HepG2 (cell line): ENCODE data around the gene ZFR. TPM values are rescaled to one million over a fixed set of nuclear protein-coding genes. Genes with fewer than 3 reads are reported as not detected.

ENCODE experiments used
- CEBPB ChIP-seq: IDR thresholded peaks from 2 replicates; pipeline ENCODE4 v1.6.1; 2011; ENCODE audit warnings: low read depth, low read length, improper control_type of control experiment, borderline replicate concordance
- IKZF4 ChIP-seq: sonication (generic); formaldehyde crosslinking; IDR thresholded peaks from 2 replicates; pipeline ENCODE4 v1.5.1; 2020; ENCODE audit warnings: borderline replicate concordance, mild to moderate bottlenecking, low read depth, missing genetic modification reagents; ENCODE audit errors: not compliant biosample characterization
- MAFG ChIP-seq: sonication (generic); formaldehyde crosslinking; IDR thresholded peaks from 2 replicates; pipeline ENCODE4 v1.5.1; 2020; ENCODE audit warnings: mild to moderate bottlenecking, missing genetic modification reagents
- NAIF1 ChIP-seq: sonication (generic); formaldehyde crosslinking; IDR thresholded peaks from 2 replicates; pipeline ENCODE4 v1.5.0; 2020; ENCODE audit warnings: mild to moderate bottlenecking, missing genetic modification reagents, borderline replicate concordance
- PAX8 ChIP-seq: sonication (generic); formaldehyde crosslinking; IDR thresholded peaks from 2 replicates; pipeline ENCODE4 v1.8.0; 2022; ENCODE audit warnings: mild to moderate bottlenecking, missing genetic modification reagents, borderline replicate concordance
- ZFX ChIP-seq: sonication (generic); formaldehyde crosslinking; IDR thresholded peaks from 2 replicates; pipeline ENCODE4 v1.4.0; 2020; ENCODE audit warnings: mild to moderate bottlenecking, low read depth, missing genetic modification reagents, moderate library complexity
- ZFY ChIP-seq: sonication (generic); formaldehyde crosslinking; IDR thresholded peaks from 2 replicates; pipeline ENCODE4 v1.4.0; 2020; ENCODE audit warnings: missing genetic modification reagents
- ZNF207 ChIP-seq: fragments of 450-650 bp; IDR thresholded peaks from 2 replicates; pipeline ENCODE4 v1.6.1; 2016; ENCODE audit warnings: antibody characterized with exemption, borderline replicate concordance
- ZNF292 ChIP-seq: sonication (generic); formaldehyde crosslinking; IDR thresholded peaks from 2 replicates; pipeline ENCODE4 v1.8.1; 2022; ENCODE audit warnings: mild to moderate bottlenecking, low read depth, missing genetic modification reagents, borderline replicate concordance
- ZNF468 ChIP-seq: sonication (generic); formaldehyde crosslinking; IDR thresholded peaks from 2 replicates; pipeline ENCODE4 v1.8.0; 2022; ENCODE audit warnings: mild to moderate bottlenecking, moderate library complexity, missing genetic modification reagents
- ZNF549 ChIP-seq: sonication (generic); formaldehyde crosslinking; IDR thresholded peaks from 2 replicates; pipeline ENCODE4 v1.5.0; 2020; ENCODE audit warnings: missing genetic modification reagents
- ZNF550 ChIP-seq: sonication (generic); formaldehyde crosslinking; IDR thresholded peaks from 2 replicates; pipeline ENCODE4 v1.4.0; 2020; ENCODE audit warnings: mild to moderate bottlenecking, missing genetic modification reagents, borderline replicate concordance
- ZNF564 ChIP-seq: sonication (generic); formaldehyde crosslinking; IDR thresholded peaks from 2 replicates; pipeline ENCODE4 v1.8.1; 2023; ENCODE audit warnings: mild to moderate bottlenecking, missing genetic modification reagents
- ZNF660 ChIP-seq: sonication (generic); formaldehyde crosslinking; IDR thresholded peaks from 2 replicates; pipeline ENCODE4 v1.5.1; 2020; ENCODE audit warnings: mild to moderate bottlenecking, low read depth, missing genetic modification reagents, borderline replicate concordance
- ZNF7 ChIP-seq: IDR thresholded peaks from 2 replicates; pipeline ENCODE4 v1.6.1; 2016; ENCODE audit warnings: missing biosample characterization, missing genetic modification reagents
- ZSCAN25 ChIP-seq: sonication (generic); formaldehyde crosslinking; IDR thresholded peaks from 2 replicates; pipeline ENCODE4 v1.8.0; 2022; ENCODE audit warnings: mild to moderate bottlenecking, missing genetic modification reagents
- polyA plus RNA-seq, 8 experiments: library from polyadenylated mRNA; depleted of rRNA in 3 of 8; stranded (reverse) in 7 of 8; unstranded in 1 of 8; fragments of >200 nt; fragmentation: Illumina TruSeq in 4 of 8; extraction: Trizol in 4 of 8; gene quantifications; 2 replicates each; pipeline versions ENCODE4 v1.2.1 to v1.2.3, GENCODE V29; 2011 to 2016; ENCODE audit warnings: low read depth in 4 of 8, missing spikeins in 1 of 8, mixed read lengths in 1 of 8; ENCODE audit not compliant: insufficient read depth in 1 of 8
- total RNA-seq, 5 experiments: library from RNA; depleted of rRNA; stranded (reverse); fragments of >200 nt; fragmentation: Illumina TruSeq; extraction: Trizol; gene quantifications; 2 replicates each; pipeline ENCODE4 v1.2.3, GENCODE V29; 2016; ENCODE audit warnings: low read depth in 1 of 5
- TF ChIP-seq, protein P1 (sequence below): sonication (generic); formaldehyde crosslinking; IDR thresholded peaks from 2 replicates; pipeline ENCODE4 v1.4.0; 2020; ENCODE audit warnings: mild to moderate bottlenecking, missing genetic modification reagents
- TF ChIP-seq, protein P2 (sequence below): sonication (generic); formaldehyde crosslinking; conservative IDR thresholded peaks from 2 replicates; pipeline ENCODE4 v1.4.0; 2020; ENCODE audit warnings: mild to moderate bottlenecking, missing genetic modification reagents, moderate library complexity
- TF ChIP-seq, protein P3 (sequence below): sonication (generic); formaldehyde crosslinking; IDR thresholded peaks from 2 replicates; pipeline ENCODE4 v1.4.0; 2020; ENCODE audit warnings: low read depth, missing genetic modification reagents

Gene ZFR
- total and polyA plus RNA-seq, 2 of the 13 experiments (the other 11 are each of a cell fraction or from before 2014, with no cell fraction given): 89.0 to 92.8 TPM

DNA sequence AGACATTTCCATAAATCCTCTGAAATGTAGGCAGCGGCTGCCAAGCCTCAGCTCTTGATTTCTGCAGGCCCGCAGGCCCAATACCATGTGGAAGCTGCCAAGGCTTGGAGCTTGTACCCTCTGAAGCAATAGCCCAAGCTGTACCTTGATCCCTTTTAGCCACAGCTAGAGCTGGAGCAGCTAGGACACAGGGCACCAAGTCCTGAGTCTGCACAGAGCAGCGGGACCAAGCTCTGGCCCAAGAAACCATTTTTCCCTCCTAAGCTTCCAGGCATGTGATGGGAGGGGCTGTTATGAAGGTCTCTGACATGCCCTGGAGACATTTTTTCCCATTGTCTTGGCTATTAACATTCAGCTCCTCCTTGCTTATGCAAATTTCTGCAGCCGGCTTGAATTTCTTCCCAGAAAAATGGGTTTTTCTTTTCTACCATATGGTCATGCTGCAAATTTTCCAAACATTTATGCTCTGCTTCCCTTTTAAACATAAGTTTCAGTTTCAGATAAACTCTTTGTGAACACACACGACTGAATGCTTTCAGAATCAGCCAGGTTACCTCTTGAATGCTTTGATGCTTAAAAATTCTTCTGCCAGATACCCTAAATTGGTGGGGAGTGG is 14.4 kb upstream of the ZFR start (continued):
- TF ChIP-seq ZNF7 (no peak), PAX8 (CRISPR knock-in tag) (no peak), CEBPB (peak; percentile 91), IKZF4 (CRISPR knock-in tag) (no peak), MAFG (no peak), ZFX (peak; percentile 48; the same call in 1 of the 2 replicates), ZNF292 (CRISPR knock-in tag) (peak; percentile 85; the same call in 1 of the 2 replicates), ZFY (CRISPR knock-in tag) (peak; percentile 56), NAIF1 (CRISPR knock-in tag) (no peak), ZNF660 (CRISPR knock-in tag) (no peak), ZNF550 (CRISPR knock-in tag) (no peak), ZNF468 (no peak), ZNF207 (no peak), ZNF549 (CRISPR knock-in tag) (peak; percentile 37; the same call in 1 of the 2 replicates), ZSCAN25 (no peak), ZNF564 (no peak)
- TF ChIP-seq, protein P1, sequence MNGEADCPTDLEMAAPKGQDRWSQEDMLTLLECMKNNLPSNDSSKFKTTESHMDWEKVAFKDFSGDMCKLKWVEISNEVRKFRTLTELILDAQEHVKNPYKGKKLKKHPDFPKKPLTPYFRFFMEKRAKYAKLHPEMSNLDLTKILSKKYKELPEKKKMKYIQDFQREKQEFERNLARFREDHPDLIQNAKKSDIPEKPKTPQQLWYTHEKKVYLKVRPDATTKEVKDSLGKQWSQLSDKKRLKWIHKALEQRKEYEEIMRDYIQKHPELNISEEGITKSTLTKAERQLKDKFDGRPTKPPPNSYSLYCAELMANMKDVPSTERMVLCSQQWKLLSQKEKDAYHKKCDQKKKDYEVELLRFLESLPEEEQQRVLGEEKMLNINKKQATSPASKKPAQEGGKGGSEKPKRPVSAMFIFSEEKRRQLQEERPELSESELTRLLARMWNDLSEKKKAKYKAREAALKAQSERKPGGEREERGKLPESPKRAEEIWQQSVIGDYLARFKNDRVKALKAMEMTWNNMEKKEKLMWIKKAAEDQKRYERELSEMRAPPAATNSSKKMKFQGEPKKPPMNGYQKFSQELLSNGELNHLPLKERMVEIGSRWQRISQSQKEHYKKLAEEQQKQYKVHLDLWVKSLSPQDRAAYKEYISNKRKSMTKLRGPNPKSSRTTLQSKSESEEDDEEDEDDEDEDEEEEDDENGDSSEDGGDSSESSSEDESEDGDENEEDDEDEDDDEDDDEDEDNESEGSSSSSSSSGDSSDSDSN (CRISPR knock-in tag): peak; percentile 15; the same call in 1 of the 2 replicates
- TF ChIP-seq, protein P2, sequence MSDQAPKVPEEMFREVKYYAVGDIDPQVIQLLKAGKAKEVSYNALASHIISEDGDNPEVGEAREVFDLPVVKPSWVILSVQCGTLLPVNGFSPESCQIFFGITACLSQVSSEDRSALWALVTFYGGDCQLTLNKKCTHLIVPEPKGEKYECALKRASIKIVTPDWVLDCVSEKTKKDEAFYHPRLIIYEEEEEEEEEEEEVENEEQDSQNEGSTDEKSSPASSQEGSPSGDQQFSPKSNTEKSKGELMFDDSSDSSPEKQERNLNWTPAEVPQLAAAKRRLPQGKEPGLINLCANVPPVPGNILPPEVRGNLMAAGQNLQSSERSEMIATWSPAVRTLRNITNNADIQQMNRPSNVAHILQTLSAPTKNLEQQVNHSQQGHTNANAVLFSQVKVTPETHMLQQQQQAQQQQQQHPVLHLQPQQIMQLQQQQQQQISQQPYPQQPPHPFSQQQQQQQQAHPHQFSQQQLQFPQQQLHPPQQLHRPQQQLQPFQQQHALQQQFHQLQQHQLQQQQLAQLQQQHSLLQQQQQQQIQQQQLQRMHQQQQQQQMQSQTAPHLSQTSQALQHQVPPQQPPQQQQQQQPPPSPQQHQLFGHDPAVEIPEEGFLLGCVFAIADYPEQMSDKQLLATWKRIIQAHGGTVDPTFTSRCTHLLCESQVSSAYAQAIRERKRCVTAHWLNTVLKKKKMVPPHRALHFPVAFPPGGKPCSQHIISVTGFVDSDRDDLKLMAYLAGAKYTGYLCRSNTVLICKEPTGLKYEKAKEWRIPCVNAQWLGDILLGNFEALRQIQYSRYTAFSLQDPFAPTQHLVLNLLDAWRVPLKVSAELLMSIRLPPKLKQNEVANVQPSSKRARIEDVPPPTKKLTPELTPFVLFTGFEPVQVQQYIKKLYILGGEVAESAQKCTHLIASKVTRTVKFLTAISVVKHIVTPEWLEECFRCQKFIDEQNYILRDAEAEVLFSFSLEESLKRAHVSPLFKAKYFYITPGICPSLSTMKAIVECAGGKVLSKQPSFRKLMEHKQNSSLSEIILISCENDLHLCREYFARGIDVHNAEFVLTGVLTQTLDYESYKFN (CRISPR knock-in tag): 0 out of 2 replicates have a peak, but pooled peaks have one; percentile 13
- TF ChIP-seq, protein P3, sequence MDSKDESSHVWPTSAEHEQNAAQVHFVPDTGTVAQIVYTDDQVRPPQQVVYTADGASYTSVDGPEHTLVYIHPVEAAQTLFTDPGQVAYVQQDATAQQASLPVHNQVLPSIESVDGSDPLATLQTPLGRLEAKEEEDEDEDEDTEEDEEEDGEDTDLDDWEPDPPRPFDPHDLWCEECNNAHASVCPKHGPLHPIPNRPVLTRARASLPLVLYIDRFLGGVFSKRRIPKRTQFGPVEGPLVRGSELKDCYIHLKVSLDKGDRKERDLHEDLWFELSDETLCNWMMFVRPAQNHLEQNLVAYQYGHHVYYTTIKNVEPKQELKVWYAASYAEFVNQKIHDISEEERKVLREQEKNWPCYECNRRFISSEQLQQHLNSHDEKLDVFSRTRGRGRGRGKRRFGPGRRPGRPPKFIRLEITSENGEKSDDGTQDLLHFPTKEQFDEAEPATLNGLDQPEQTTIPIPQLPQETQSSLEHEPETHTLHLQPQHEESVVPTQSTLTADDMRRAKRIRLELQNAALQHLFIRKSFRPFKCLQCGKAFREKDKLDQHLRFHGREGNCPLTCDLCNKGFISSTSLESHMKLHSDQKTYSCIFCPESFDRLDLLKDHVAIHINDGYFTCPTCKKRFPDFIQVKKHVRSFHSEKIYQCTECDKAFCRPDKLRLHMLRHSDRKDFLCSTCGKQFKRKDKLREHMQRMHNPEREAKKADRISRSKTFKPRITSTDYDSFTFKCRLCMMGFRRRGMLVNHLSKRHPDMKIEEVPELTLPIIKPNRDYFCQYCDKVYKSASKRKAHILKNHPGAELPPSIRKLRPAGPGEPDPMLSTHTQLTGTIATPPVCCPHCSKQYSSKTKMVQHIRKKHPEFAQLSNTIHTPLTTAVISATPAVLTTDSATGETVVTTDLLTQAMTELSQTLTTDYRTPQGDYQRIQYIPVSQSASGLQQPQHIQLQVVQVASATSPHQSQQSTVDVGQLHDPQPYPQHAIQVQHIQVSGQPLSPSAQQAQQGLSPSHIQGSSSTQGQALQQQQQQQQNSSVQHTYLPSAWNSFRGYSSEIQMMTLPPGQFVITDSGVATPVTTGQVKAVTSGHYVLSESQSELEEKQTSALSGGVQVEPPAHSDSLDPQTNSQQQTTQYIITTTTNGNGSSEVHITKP: no peak
